Right ventricle myocardium superior (tissue), 1 donor: ENCODE results near the gene SPRR2F. TPM values are rescaled to one million over a fixed set of nuclear protein-coding genes. Genes with fewer than 3 reads are reported as not detected.
"Not testable (repeated sequence)": the region's sequence is repeated elsewhere in the genome, so short reads cannot be mapped to it uniquely, and the experiment has no call there.

Source experiments
- ATAC-seq: fragments of 200-7000 bp; cut with Tn5 transposase; one replicate; pipeline ENCODE4 v1.9.1; 2020; ENCODE audit warnings: mild to moderate bottlenecking; ENCODE audit not compliant: poor library complexity
- DNase-seq: peaks from one replicate; pipeline ENCODE4 v3.0.0-alpha.2; 2020
- intact Hi-C: fragments of 100-400 bp; cut with DNase I; formaldehyde crosslinking; loops from one replicate; pipeline ENCODE4 v1.11.2; 2022
- long read RNA-seq: library from polyadenylated mRNA; unstranded; transcript quantifications from one replicate; pipeline ENCODE4 v2.0.0, GENCODE V29; 2021
- total RNA-seq: library from RNA; stranded (reverse); fragmentation: NEBNext Ultra II Directional; extraction: Animal tissue kit (Norgen Biotek cat#: 25700); gene quantifications from one replicate; pipeline ENCODE4 v1.2.1, GENCODE V29; 2021
- donor health status: DM: no; HTN: yes; CAD: no; lungs with severe emphysema.

SPRR2F gene, protein sequence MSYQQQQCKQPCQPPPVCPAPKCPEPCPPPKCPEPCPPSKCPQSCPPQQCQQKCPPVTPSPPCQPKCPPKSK
- not detected for total RNA-seq
- long read RNA-seq = 0 reads

DNA sequence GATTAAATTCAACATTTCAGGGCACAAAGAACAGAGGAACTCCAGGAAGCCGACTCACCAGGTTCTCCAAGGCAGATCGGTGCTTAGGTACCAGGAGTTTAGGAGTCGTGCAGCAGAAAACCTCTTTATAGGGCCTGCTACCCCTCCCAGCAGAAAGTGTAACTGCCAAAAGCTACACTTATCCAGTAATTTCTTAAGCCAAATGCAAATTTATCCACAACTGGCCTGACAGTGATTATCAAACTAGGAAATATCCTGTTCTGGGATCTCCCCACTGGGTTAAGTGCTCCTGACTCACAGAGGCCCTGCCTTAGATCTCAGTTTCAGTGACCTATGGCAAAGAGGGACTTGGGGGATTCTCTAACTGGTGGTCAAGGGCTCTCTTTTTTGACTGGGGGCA, at the start of gene SPRR2F:
Gene SPRR2F, minus strand, starts transcription at position 101 of the 400 bp plus-strand sequence. CDS start 783 bp downstream, outside the sequence.
- intact Hi-C loops = no loop called here
- DNase-seq (no peak), ATAC-seq (no peak)

DNA sequence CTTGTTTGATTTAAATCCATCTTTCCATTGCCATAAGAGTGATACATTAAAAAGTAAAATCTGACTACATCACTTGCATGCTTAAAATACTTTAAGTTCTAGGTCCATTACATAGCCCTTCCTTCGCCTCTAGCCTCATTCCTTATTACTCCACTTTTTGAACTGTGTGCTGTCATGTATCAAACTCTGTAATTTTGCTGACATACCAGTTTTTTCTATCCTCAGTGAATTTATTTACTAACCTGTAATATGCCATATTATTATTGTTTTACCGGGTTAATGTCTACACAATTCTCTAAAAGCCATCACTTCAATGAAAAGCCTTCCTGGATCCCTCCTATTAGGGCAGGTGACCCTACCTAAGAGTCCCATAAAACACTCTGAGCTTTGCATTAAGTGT, 42.2 kb upstream of the SPRR2F start:
- no peak for DNase-seq
- no peak for ATAC-seq
- intact Hi-C loops = no loop called here

DNA sequence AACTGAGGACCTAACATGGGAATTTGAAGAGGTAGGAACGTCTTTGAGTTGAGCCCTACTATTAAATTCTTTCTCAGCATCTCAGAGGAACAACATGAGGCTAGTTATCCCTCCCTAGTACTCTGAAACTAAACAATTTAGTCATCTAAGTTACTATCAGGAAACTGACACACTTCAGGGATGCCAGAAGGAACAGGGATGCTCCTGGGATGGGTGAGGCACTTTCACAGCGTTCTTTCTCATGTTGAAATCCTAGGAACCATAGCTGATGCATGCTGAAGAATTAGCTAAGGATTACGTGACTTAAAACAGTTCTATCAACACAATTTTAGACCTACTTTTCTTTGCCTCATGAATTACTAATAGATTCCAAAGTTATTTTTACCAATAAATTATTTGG, 39.2 kb upstream of the SPRR2F start:
- intact Hi-C loops = no loop called here
- DNase-seq (no peak), ATAC-seq (no peak)

DNA sequence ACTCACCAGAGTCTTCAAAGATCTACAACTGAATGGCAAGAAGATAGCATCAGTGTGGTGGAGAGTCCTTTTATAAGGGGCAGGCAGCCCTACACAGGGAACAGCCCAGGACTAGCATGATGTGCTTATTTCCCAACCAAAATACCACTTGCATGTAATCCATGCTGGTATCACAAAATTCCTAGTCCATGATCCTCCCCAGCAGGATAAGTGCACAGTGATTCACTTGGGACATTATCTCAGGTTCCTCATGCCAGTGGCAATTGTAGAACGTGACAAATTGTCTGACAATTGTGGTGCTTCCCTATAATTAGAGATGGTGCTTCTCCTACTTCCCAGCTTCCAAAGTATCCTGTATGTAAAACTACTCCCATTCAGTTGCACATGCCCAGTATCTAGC, 37.5 kb upstream of the SPRR2F start, which contains the start of gene SPRR2G:
Gene SPRR2G, minus strand, starts transcription at position 45 of the 400 bp plus-strand sequence. CDS start 780 bp downstream, outside the sequence.
- DNase-seq (no peak), ATAC-seq (no peak)
- intact Hi-C loops = no loop called here

DNA sequence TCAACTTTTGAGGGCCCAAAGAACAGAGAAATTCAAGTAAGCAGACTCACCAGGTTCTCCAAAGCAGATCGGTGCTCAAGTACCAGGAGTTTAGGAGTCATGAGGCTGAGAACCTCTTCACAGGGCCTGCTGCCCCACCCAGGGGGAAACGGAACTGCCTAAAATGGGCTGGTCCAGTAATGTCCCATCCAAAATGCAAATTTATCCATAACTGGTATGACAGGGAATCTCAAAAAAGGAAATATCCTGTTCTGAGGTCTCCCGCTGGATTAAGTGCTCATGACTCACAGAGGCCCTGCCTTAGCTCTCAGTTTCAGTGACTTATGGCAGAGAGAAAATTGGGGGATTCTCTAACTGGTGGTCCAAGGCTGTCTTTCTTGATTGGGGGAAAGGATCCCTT, 28.1 kb upstream of the SPRR2F start:
- ATAC-seq = no peak
- DNase-seq = no peak
- intact Hi-C loops = no loop called here

DNA sequence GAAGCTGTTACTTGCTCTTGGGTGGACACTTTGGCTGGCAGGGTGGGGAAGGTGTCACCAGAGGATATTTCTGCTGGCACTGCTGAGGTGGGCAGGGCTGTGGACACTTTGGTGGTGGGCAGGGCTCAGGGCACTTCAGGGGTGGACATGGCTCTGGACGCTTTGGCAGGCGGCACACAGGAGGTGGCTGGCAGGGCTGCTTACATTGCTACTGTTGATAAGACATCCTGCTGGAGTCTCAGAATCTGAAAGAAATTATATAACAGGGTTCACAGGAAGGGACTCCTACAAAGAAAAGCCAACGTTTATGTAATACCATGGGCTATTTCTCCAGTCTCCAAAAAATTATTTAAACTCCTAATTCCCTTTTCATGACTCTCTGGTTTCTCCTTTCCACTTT, 27.2 kb upstream of the SPRR2F start:
- DNase-seq = no peak
- intact Hi-C loops = no loop called here
- ATAC-seq = no peak

DNA sequence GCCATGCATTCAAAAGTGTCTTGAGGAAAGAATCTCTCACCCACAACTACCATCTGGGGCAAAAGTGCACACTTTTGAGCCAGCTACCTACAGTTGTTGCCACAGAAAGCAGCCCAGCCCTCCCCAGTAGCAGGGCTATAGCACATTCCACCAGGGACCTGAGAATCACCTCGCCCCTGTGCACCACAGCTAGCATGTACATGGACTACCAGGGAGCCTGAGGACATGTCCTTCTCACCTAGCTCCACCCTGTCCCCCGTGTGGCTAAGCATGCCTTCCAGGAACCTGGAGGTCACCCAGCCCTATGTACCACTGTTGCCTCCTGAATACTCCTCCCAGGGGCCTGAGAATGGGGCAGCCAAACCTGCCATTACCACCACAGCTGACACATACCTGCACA, 20.4 kb upstream of the SPRR2F start:
- ATAC-seq = no peak
- DNase-seq = no peak
- intact Hi-C loops = no loop called here

DNA sequence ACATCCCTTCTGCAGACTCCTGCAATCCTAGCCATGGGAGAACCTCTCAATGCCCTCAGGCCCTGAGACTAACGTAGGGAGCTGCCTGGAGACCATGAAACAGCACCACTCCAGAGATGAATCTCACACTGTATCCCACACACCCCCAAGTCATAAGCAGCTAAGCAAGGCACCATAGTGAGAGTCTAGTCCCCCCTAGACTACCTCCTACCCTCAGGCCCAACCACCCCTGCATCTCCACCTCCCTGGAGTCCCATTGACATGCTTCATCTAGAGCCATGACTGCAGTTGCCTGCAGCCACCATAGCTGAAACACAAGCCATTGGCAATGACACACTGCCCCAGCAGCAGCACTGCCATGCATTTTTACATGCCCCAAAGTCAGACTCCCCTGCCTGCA, 20.0 kb upstream of the SPRR2F start:
- DNase-seq (no peak), ATAC-seq (no peak)
- intact Hi-C loops = no loop called here

DNA sequence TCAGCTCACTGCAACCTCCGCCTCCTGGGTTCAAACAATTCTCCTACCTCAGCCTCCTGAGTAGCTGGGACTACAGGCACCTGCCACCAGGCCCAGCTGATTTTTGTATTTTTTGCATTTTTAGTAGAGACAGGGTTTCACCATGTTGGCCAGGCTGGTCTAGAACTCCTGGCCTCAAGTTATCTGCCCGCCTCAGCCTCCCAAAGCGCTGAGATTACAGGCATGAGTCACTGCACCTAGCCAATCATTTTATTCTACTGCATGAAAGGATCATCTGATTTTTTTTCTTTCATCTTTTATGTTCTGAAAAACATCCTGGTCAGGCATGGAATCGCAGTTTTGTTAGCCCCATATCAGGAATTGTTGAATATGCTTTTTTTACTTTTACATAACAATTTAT, 15.4 kb upstream of the SPRR2F start:
- DNase-seq, ATAC-seq, intact Hi-C loops: not testable (repeated sequence)

DNA sequence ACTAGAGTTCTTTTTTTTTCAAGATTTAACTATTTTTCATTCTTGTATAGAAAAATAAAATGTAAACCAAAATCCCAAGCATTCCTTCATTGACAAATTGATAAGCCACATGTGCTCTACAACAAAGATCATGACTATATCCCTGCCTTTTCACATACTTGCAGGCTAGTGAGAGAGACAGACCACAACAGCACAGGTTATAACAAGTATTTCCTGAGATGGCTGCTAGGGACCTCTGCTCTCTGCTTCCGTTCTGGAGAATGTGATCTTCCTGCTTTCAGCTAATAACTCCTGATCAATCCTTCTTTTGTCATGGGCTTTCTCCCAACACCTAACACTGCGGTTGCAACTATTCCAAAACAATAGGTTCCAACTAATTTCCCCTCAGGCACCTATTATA, 14.0 kb upstream of the SPRR2F start:
- DNase-seq = no peak
- intact Hi-C loops = no loop called here
- ATAC-seq = no peak

DNA sequence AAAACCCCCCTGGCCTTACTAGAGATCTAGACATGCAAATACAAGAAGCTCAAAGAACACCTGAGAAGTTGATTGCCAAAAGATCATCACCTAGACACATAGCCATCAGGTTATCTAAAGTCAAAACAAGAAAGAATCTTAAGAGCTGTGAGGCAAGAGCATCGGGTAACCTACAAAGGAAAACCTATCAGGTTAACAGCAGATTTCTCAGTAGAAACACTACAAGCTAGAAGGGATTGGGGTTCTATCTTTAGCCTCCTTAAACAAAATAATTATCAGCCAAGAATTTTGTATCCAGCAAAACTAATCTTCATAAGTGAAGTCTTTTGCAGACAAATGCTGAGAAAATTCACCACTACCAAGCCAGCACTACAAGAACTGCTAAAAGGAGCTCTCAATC, 12.2 kb upstream of the SPRR2F start:
- ATAC-seq (no peak), DNase-seq (no peak)
- intact Hi-C loops = no loop called here

DNA sequence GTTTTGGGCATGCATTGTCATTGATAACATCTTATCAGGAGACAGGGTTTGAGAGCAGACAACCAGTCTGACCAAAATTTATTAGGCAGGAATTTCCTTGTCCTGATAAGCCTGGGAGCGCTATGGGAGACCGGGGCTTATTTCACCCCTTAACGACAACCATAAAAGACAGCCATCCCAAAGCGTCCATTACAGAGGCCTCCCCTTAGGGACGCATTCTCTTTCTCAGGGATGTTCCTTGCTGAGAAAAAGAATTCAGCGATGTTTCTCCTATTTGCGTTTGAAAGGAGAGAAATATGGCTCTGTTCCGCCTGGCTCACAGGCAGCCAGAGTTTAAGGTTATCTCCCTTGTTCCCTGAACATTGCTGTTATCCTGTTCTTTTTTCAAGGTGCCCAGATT, 10.5 kb upstream of the SPRR2F start:
- ATAC-seq, intact Hi-C loops, DNase-seq: not testable (repeated sequence)

DNA sequence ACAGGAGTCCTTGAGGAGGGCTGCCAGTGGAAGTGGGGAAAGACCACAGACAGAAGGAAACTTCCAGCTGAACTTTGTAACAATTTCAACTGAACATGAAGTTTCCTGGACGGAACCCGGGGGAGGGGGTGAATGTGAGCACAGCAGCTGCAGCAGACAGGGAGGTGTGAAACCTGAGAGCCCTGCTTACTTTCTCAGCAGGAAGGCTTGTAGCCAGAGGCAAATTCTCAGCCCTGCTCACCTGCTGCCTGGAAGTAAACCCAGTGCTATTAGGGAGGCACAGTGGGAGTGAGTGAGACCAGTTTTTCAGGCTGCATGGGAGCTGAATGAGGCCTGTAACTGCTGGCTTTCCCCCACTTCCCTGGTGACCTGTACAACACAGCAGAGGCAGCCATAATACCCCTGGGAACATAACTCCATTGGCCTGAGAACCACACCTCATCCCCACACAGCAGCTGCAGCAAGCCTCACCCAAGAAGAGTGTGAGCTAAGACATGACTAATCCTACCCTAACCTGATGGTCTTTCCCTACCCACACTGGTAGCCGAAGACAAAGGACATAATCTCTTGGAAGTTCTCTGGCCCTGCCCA, 9.6 kb upstream of the SPRR2F start:
- intact Hi-C loops = no loop called here
- no peak for DNase-seq
- no peak for ATAC-seq

DNA sequence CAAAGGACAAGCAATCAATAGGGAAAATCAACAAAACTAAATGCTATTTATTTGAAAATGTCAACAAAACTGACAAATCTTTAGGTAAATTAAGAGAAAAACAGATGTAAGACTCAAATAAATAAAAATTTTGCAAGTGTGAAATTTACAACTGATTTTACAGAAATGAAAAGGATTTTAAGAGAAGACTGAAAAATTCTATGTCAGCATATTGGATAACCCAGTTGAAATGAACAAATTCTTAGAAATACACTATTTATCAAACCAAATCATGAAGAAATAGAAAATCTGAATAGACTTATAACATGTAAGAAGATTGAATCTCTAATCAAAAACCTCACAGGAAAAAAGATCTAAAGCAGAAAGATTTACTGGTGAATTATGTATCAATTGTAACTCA, 7.6 kb upstream of the SPRR2F start:
- ATAC-seq = no peak
- intact Hi-C loops = no loop called here
- DNase-seq = no peak

DNA sequence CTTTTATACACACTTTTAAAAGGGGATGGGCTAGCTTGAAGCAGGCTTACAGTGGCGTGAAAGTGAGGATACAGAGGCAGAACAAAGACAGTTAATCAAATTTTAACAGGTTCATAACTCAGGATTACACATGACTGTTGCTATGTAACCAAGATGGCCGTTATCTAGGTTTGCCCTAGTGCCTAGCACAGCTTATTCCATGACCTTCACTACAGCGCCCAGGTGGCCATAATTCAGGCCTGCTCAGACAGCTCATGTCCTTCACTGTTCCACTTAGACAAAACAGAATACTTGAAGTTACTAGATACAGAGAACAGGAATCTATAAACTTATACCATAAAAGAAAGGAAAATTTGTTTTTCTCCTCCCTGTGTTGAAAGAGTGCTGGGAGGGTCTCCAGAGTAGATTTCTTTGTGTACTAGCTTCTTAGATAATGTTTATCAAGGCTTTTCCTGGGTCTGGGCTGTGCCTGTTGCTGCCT, 6.2 kb upstream of the SPRR2F start:
- DNase-seq = no peak
- intact Hi-C loops = no loop called here
- no peak for ATAC-seq

DNA sequence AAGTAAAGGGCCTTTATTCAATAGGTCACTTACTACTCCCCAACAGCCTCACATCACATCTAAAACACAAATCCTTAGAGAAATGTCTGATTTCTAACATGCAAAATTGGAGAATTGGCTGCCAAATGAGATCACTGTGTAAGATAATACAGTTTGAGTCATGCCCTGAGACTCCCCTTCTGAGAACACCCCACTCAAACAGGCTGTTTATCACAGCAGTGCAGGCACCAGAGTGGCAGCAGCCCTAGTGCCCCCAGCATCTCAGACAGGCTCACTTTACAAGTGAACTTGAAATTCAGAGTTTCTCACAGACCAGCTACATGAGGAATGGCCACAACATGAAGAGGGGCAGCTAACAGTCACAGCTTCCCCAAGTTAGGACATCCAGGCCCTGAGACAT, 1.9 kb upstream of the SPRR2F start:
- intact Hi-C loops, ATAC-seq, DNase-seq: not testable (repeated sequence)

DNA sequence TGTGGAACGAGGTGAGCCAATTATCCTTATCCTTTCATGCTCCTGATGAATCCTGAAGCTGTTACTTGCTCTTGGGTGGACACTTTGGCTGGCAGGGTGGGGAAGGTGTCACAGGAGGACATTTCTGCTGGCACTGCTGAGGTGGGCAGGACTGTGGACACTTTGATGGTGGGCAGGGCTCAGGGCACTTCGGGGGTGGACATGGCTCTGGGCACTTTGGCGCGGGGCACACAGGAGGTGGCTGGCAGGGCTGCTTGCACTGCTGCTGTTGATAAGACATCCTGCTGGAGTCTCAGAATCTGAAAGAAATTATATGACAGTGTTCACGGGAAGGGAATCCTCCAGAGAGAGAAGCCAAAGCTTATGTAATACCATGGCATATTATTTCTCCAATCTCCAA, 862 bp downstream of the SPRR2F start:
- intact Hi-C loops, DNase-seq, ATAC-seq: not testable (repeated sequence)

DNA sequence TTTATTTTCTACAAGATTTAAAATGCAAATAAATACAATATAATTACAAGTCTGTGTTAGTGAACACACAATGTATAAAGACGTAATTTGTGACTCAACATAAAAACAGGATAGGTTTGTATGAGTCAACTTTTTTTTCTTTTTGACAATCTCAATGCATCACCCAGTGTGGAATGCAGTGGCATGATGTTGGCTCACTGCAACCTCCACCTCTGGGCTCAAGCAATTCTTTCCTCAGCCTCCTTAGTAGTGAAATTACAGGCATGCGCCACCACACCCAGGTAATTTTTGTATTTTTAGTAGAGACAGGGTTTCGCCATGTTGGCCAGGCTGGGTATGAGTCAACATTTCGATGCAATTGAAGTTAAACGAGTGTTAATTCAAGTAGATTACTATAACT, 13.1 kb downstream of the SPRR2F start:
- ATAC-seq (no peak), DNase-seq (no peak)
- intact Hi-C loops = no loop called here

DNA sequence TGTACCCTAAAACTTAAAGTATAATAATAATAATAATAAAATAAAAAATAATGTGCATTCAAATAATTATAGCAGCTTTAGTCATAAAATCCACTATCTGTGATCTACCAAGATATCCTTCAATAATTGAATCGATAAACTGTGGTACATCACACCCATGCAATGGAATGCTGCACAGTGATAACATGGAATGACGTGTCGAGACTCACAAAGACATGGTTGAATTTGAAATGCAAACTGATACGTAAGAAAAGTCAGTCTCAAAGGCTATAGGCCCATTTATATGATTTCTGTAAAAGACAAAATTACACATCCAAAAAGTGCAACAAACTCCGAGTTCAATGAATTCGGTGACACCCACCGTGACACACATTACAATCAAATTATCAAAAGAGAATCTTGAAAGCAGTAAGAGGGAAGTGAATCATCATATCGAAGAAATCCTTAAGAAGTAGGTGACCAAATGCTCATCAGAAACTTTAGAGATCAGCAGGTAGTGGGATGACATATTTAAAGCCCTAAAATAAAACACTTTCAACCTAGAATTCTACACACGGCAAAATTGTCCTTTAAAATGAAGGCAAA, 13.8 kb downstream of the SPRR2F start:
- no peak for DNase-seq
- intact Hi-C loops = no loop called here
- ATAC-seq = no peak

DNA sequence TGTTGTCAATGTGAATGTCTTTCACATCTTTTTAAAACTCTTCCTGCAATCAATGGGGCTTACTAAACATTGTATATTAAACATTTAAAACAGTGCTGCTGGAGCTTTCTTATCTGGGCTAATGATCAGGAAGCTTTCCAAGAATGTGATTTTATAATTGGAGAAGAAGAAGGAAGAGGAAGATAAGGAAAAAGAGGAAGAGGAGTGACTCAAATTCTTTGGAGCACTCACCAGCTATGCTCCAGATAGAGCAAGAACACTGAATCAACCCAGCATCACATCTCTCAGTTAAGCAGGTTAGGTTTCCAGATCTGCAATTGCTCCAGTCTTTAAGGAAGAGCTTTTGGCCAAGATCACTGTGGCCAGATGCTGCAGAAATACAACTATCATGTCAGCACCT, 17.6 kb downstream of the SPRR2F start:
- ATAC-seq (no peak), DNase-seq (no peak)
- intact Hi-C loops = no loop called here
